Breast epithelium (tissue), 4 donors: ENCODE results near the gene ACOT12. TPM values are rescaled to one million over a fixed set of nuclear protein-coding genes. Genes with fewer than 3 reads are reported as not detected.

ENCODE experiments used
- DNase-seq, 2 donors: peaks; one replicate each; pipeline ENCODE4 v3.0.0-alpha.2; 2019; ENCODE audit warnings: low spot score in 2 of 2
- H3K27ac ChIP-seq, 2 donors: fragments of 200-600 bp; sonication (generic) in 1 of 2; one replicate each; pipeline ENCODE4 v1.5.1; 2016 to 2019; ENCODE audit warnings: mild to moderate bottlenecking in 1 of 2
- H3K27me3 ChIP-seq, 2 donors: fragments of 200-600 bp; sonication (generic) in 1 of 2; one replicate each; pipeline versions ENCODE4 v1.5.1 to v1.6.0; 2017 to 2019; ENCODE audit warnings: control low read depth in 1 of 2, mild to moderate bottlenecking in 1 of 2
- H3K36me3 ChIP-seq: fragments of 200-600 bp; one replicate; pipeline ENCODE4 v1.5.1; 2019
- H3K4me1 ChIP-seq, 2 donors: fragments of 200-600 bp; sonication (generic); one replicate each; pipeline ENCODE4 v1.5.1; 2016 to 2019; ENCODE audit warnings: control low read depth in 1 of 2
- H3K4me3 ChIP-seq, 3 donors: fragments of 200-600 bp; sonication (generic); 1 replicate in 2 of 3; 2 replicates in 1 of 3; pipeline ENCODE4 v1.5.1; 2016 to 2019; ENCODE audit warnings: mild to moderate bottlenecking in 3 of 3, moderate library complexity in 2 of 3
- H3K9me3 ChIP-seq, 2 donors: fragments of 200-600 bp; sonication (generic) in 1 of 2; one replicate each; pipeline ENCODE4 v1.5.1; 2016 to 2019; ENCODE audit warnings: control low read depth in 1 of 2
- CTCF ChIP-seq, 3 donors: fragments of 450-650 bp; IDR thresholded peaks; one replicate each; pipeline ENCODE4 v1.5.1; 2016 to 2017; ENCODE audit warnings: antibody characterized with exemption in 3 of 3, mild to moderate bottlenecking in 3 of 3, moderate library complexity in 3 of 3
- POLR2A ChIP-seq: fragments of 450-650 bp; IDR thresholded peaks from one replicate; pipeline ENCODE4 v1.6.1; 2016; ENCODE audit warnings: antibody characterized with exemption, mild to moderate bottlenecking, moderate library complexity
- POLR2AphosphoS5 ChIP-seq, 3 donors: sonication (generic); formaldehyde crosslinking; IDR thresholded peaks; one replicate each; pipeline ENCODE4 v1.6.1; 2017; ENCODE audit warnings: antibody characterized with exemption in 3 of 3
- intact Hi-C: fragments of 100-400 bp; cut with DNase I; formaldehyde crosslinking; loops from one replicate; pipeline ENCODE4 v1.15.1; 2023; ENCODE audit warnings: low total_unique reads
- total RNA-seq, 3 donors: library from RNA; depleted of rRNA; stranded (reverse); fragments of >200 nt; gene quantifications; one replicate each; pipeline ENCODE4 v1.1.0, GENCODE V29; 2016

Gene ACOT12
- total RNA-seq, 3 donors from 2014 or later, result not detected

- TF ChIP-seq CTCF (IDR thresholded peaks at IDR 0.05), result no peak
- TF ChIP-seq POLR2A, result no peak
- TF ChIP-seq POLR2AphosphoS5 (IDR thresholded peaks at IDR 0.05), result no peak
- Histone ChIP-seq H3K36me3 (no peaks in the 10 kb centered on the region), H3K4me1 (no peaks in the 10 kb centered on the region), H3K9me3 (no peaks in the 10 kb centered on the region), H3K27ac (no peak overlapping the region), H3K4me3 (no peak overlapping the region), H3K27me3 (no peaks in the 10 kb centered on the region)
- no peak for DNase-seq
- intact Hi-C loops, result loop anchor here (5.0 kb wide), 1 partner anchor 1098 kb away; no protein-coding TSS in a partner anchor
These were observed 34.8 kb downstream of the ACOT12 start for GRCh38 chr5:81359108-81359507.

- no peak overlapping the region for H3K27ac ChIP-seq
- intact Hi-C loops, result loop anchor here (5.0 kb wide), 1 partner anchor 1102 kb away; no protein-coding TSS in a partner anchor
- TF ChIP-seq CTCF (IDR thresholded peaks at IDR 0.05), result no peak
- TF ChIP-seq POLR2A, result no peak
- TF ChIP-seq POLR2AphosphoS5 (IDR thresholded peaks at IDR 0.05), result no peak
- no peaks in the 10 kb centered on the region for H3K4me1 ChIP-seq
- no peak for DNase-seq
- H3K4me3 ChIP-seq, result no peak overlapping the region
- no peaks in the 10 kb centered on the region for H3K9me3 ChIP-seq
- H3K27me3 ChIP-seq, result no peaks in the 10 kb centered on the region
- H3K36me3 ChIP-seq, result no peaks in the 10 kb centered on the region
These were observed 38.4 kb downstream of the ACOT12 start for GRCh38 chr5:81355291-81356251.

GRCh38 chr5:81354093-81354492, 39.8 kb downstream of the ACOT12 start:
- TF ChIP-seq CTCF (IDR thresholded peaks at IDR 0.05) (no peak), POLR2AphosphoS5 (IDR thresholded peaks at IDR 0.05) (no peak), POLR2A (no peak)
- H3K4me3 ChIP-seq, result no peak overlapping the region
- no peaks in the 10 kb centered on the region for H3K9me3 ChIP-seq
- H3K27me3 ChIP-seq, result no peaks in the 10 kb centered on the region
- intact Hi-C loops, result no loop called here
- H3K4me1 ChIP-seq, result no peaks in the 10 kb centered on the region
- H3K36me3 ChIP-seq, result no peaks in the 10 kb centered on the region
- H3K27ac ChIP-seq, result no peak overlapping the region
- DNase-seq, result no peak

- intact Hi-C loops, result no loop called here
- no peaks in the 10 kb centered on the region for H3K9me3 ChIP-seq
- H3K36me3 ChIP-seq, result no peaks in the 10 kb centered on the region
- H3K4me3 ChIP-seq, result no peak overlapping the region
- no peak for DNase-seq
- H3K27ac ChIP-seq, result no peak overlapping the region
- no peaks in the 10 kb centered on the region for H3K4me1 ChIP-seq
- no peak for TF ChIP-seq CTCF (IDR thresholded peaks at IDR 0.05)
- TF ChIP-seq POLR2A, result no peak
- no peak for TF ChIP-seq POLR2AphosphoS5 (IDR thresholded peaks at IDR 0.05)
- H3K27me3 ChIP-seq, result no peaks in the 10 kb centered on the region
These were observed 40.7 kb downstream of the ACOT12 start for GRCh38 chr5:81353189-81353588.

- no peak overlapping the region for H3K4me3 ChIP-seq
- DNase-seq, result no peak
- no peaks in the 10 kb centered on the region for H3K9me3 ChIP-seq
- no peaks in the 10 kb centered on the region for H3K4me1 ChIP-seq
- no peaks in the 10 kb centered on the region for H3K36me3 ChIP-seq
- TF ChIP-seq CTCF (IDR thresholded peaks at IDR 0.05) (no peak), POLR2A (no peak), POLR2AphosphoS5 (IDR thresholded peaks at IDR 0.05) (no peak)
- intact Hi-C loops, result no loop called here
- no peak overlapping the region for H3K27ac ChIP-seq
- H3K27me3 ChIP-seq, result no peaks in the 10 kb centered on the region
These were observed 43.4 kb downstream of the ACOT12 start for GRCh38 chr5:81350507-81350906.
